Tibial artery (tissue), 4 donors: Measurements from ENCODE around the gene KRT37.

Experiments used
- DNase-seq, 2 donors: peaks; one replicate each; pipeline ENCODE4 v3.0.0-alpha.2; 2019
- H3K27ac ChIP-seq, 2 donors: fragments of 200-600 bp; sonication (generic) in 1 of 2; 1 replicate in 1 of 2; 2 replicates in 1 of 2; pipeline ENCODE4 v1.5.1; 2018 to 2019; ENCODE audit warnings: mild to moderate bottlenecking in 1 of 2
- H3K27me3 ChIP-seq, 2 donors: fragments of 200-600 bp; sonication (generic) in 1 of 2; one replicate each; pipeline versions ENCODE4 v1.5.1 to v1.6.0; 2016 to 2019
- H3K36me3 ChIP-seq, 3 donors: fragments of 200-600 bp; sonication (generic) in 2 of 3; one replicate each; pipeline ENCODE4 v1.5.1; 2016 to 2019; ENCODE audit warnings: mild to moderate bottlenecking in 2 of 3
- H3K4me1 ChIP-seq, 4 donors: fragments of 200-600 bp; sonication (generic) in 2 of 4; 1 replicate in 3 of 4; 2 replicates in 1 of 4; pipeline ENCODE4 v1.5.1; 2016 to 2019
- H3K4me3 ChIP-seq, 2 donors: fragments of 200-600 bp; sonication (generic) in 1 of 2; 1 replicate in 1 of 2; 2 replicates in 1 of 2; pipeline ENCODE4 v1.5.1; 2018 to 2019; ENCODE audit warnings: mild to moderate bottlenecking in 2 of 2
- H3K9me3 ChIP-seq, 3 donors: fragments of 200-600 bp; sonication (generic) in 1 of 3; one replicate each; pipeline ENCODE4 v1.5.1; 2016 to 2019
- CTCF ChIP-seq, 2 experiments: fragments of 200-600 bp in 1 of 2; fragments of 450-650 bp in 1 of 2; IDR thresholded peaks; one replicate each; pipeline ENCODE4 v1.5.1; 2017 to 2019; ENCODE audit warnings: antibody characterized with exemption in 2 of 2, mild to moderate bottlenecking in 1 of 2, moderate library complexity in 1 of 2
- intact Hi-C: fragments of 100-400 bp; cut with DNase I; formaldehyde crosslinking; loops from one replicate; pipeline ENCODE4 v1.15.0; 2023; ENCODE audit warnings: low total_unique reads

The KRT37 gene

DNA sequence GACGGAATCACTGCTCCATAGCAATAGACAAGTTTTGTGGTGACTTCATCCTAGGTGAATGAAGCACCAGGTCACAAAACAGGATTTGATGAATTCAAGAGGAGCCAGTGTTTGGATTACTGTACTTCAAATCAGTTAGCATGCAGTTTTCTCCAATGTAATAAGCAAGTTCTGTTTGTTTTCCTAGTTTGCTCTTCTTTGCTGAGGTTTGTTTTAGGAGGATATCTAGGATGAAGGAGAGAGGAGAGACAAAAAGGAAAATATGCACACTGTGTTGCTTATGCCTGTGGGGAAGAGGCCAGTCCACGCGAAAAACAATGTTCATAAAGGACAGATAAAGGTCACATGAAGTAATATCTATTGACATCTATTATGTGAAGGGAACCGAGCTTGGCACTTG, 9.0 kb downstream of the KRT37 start:
- intact Hi-C loops, result no loop called here
- no peak overlapping the region for H3K27ac ChIP-seq
- H3K27me3 ChIP-seq, result no peaks in the 10 kb centered on the region
- H3K4me3 ChIP-seq, result no peak overlapping the region
- H3K36me3 ChIP-seq, result no peaks in the 10 kb centered on the region
- no peak for TF ChIP-seq CTCF (IDR thresholded peaks at IDR 0.05)
- H3K4me1 ChIP-seq, result peaks cover 0 to 24% (median 12%) of the 10 kb centered on the region in 4 donors
- DNase-seq, result no peak
- no peaks in the 10 kb centered on the region for H3K9me3 ChIP-seq

GRCh38 chr17:41413982-41414381, 10.4 kb downstream of the KRT37 start:
- Histone ChIP-seq H3K4me3 (no peak overlapping the region), H3K9me3 (no peaks in the 10 kb centered on the region), H3K4me1 (peaks cover 0 to 24% (median 10%) of the 10 kb centered on the region in 4 donors), H3K27me3 (no peaks in the 10 kb centered on the region), H3K27ac (no peak overlapping the region), H3K36me3 (no peaks in the 10 kb centered on the region)
- TF ChIP-seq CTCF (IDR thresholded peaks at IDR 0.05), result no peak
- intact Hi-C loops, result no loop called here
- DNase-seq, result no peak

- TF ChIP-seq CTCF (IDR thresholded peaks at IDR 0.05), result no peak
- peaks cover 0 to 24% (median 10%) of the 10 kb centered on the region in 4 donors for H3K4me1 ChIP-seq
- no peak for DNase-seq
- no peaks in the 10 kb centered on the region for H3K27me3 ChIP-seq
- H3K36me3 ChIP-seq, result no peaks in the 10 kb centered on the region
- intact Hi-C loops, result no loop called here
- no peaks in the 10 kb centered on the region for H3K9me3 ChIP-seq
- H3K4me3 ChIP-seq, result no peak overlapping the region
- no peak overlapping the region for H3K27ac ChIP-seq
These were observed 10.9 kb downstream of the KRT37 start for GRCh38 chr17:41413353-41413957.

DNA sequence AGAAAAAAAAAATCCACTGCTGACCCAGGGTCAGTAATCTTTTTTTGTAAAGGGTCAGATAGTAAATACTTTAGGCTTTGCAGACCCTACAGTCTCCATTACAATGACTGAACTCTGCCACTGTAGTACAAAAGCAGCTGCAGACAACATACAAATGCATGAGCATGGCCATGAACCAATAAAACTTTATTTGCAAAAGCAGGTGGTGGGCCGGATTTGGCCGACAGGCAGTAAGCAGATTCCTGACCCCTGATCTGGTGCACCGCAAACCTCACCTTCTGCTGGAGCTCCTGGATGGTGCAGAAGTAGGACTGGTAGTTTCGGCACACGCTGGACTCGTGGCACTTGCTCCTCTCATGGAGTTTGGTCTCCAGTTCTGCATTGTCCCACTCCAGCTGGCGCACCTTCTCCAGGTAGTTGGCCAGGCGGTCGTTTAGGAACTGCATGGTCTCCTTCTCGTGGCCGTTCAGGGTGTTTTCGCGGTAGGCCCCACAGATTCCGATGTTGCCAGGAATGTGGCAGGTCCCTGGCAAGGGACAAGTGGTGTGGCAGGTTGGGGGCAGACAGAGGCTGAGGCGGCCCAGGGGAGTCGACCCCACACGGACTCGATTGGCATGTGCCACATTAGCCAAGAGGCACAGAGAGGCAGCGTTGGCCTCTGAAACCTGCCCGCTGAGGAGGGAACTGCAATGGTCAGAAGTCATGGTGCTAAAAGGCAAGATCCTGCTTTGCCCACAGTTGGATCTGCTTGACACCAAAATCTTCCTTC, 13.1 kb downstream of the KRT37 start:
- H3K9me3 ChIP-seq, result no peaks in the 10 kb centered on the region
- intact Hi-C loops, result no loop called here
- H3K27me3 ChIP-seq, result no peaks in the 10 kb centered on the region
- H3K4me3 ChIP-seq, result no peak overlapping the region
- H3K27ac ChIP-seq, result no peak overlapping the region
- H3K4me1 ChIP-seq, result peaks cover 0 to 9% (median 4%) of the 10 kb centered on the region in 4 donors
- no peak for TF ChIP-seq CTCF (IDR thresholded peaks at IDR 0.05)
- no peaks in the 10 kb centered on the region for H3K36me3 ChIP-seq
- no peak for DNase-seq

DNA sequence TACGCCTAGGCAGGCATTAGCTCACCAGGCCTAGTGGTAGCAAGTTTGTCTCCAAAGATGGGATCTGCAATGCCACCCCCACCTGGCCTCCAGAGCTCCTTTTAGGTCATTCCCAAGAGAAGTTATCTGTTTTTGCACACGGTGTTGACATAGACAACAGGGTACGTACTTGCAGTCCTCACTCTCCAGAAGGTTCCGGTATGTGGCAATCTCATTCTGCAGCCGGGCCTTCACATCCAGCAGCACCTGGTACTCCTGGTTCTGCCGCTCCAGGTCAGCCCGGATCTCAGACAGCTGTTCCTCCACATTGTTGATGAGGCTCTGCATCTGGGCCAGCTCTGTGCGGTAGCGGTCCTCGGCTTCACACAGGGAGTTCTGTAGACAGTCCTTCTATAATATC, 17.2 kb downstream of the KRT37 start:
- Histone ChIP-seq H3K4me3 (no peak overlapping the region), H3K36me3 (no peaks in the 10 kb centered on the region), H3K4me1 (no peaks in the 10 kb centered on the region), H3K27me3 (no peaks in the 10 kb centered on the region), H3K27ac (no peak overlapping the region), H3K9me3 (no peaks in the 10 kb centered on the region)
- intact Hi-C loops, result no loop called here
- TF ChIP-seq CTCF (IDR thresholded peaks at IDR 0.05), result no peak
- no peak for DNase-seq
